HEK293T (cell line): ENCODE results near the gene RAB44.

Experiments used
- CTCF ChIA-PET: fragments of 350-600 bp; formaldehyde crosslinking; extraction: SDS; loops from one replicate; lab custom pipeline; 2021; ENCODE audit warnings: antibody characterized with exemption, inconsistent platforms; lab: Yijun Ruan, JAX
- POLR2A ChIA-PET: fragments of 350-600 bp; formaldehyde crosslinking; extraction: SDS; loops from one replicate; lab custom pipeline; 2020; ENCODE audit warnings: antibody characterized with exemption, inconsistent platforms; lab: Yijun Ruan, JAX
- DNase-seq: peaks from one replicate; pipeline ENCODE4 v3.0.0; 2012; ENCODE audit warnings: mixed read lengths; ENCODE audit errors: extremely low spot score
- ARNT ChIP-seq: fragments of 450-650 bp; IDR thresholded peaks from 2 replicates; pipeline ENCODE4 v1.6.1; 2017; ENCODE audit warnings: mild to moderate bottlenecking
- BHLHE40 ChIP-seq: fragments of 450-650 bp; IDR thresholded peaks from 2 replicates; pipeline ENCODE4 v1.6.1; 2016; ENCODE audit warnings: mild to moderate bottlenecking, moderate library complexity, borderline replicate concordance
- CTBP1 ChIP-seq: fragments of 450-650 bp; IDR thresholded peaks from 2 replicates; pipeline ENCODE4 v1.6.1; 2016; ENCODE audit warnings: borderline replicate concordance
- ELF4 ChIP-seq: fragments of 450-650 bp; IDR thresholded peaks from 2 replicates; pipeline ENCODE4 v1.6.1; 2017; ENCODE audit warnings: antibody characterized with exemption
- FOXA1 ChIP-seq: fragments of 450-650 bp; IDR thresholded peaks from 2 replicates; pipeline ENCODE4 v1.6.1; 2016; ENCODE audit warnings: mild to moderate bottlenecking
- FOXK2 ChIP-seq: fragments of 450-650 bp; IDR thresholded peaks from 2 replicates; pipeline ENCODE4 v1.6.1; 2016; ENCODE audit warnings: mild to moderate bottlenecking
- FOXM1 ChIP-seq: fragments of 450-650 bp; IDR thresholded peaks from 2 replicates; pipeline ENCODE4 v1.6.1; 2017; ENCODE audit warnings: mild to moderate bottlenecking, borderline replicate concordance
- HDGF ChIP-seq: fragments of 450-650 bp; IDR thresholded peaks from 2 replicates; pipeline ENCODE4 v1.6.1; 2017; ENCODE audit warnings: antibody characterized with exemption, borderline replicate concordance
- L3MBTL2 ChIP-seq: fragments of 450-650 bp; conservative IDR thresholded peaks from 2 replicates; pipeline ENCODE4 v1.6.1; 2016; ENCODE audit warnings: mild to moderate bottlenecking
- LEF1 ChIP-seq: fragments of 450-650 bp; IDR thresholded peaks from 2 replicates; pipeline ENCODE4 v1.6.1; 2017; ENCODE audit warnings: mild to moderate bottlenecking, borderline replicate concordance
- NFRKB ChIP-seq: fragments of 450-650 bp; IDR thresholded peaks from 2 replicates; pipeline ENCODE4 v1.6.1; 2016; ENCODE audit warnings: mild to moderate bottlenecking, moderate library complexity
- SP1 ChIP-seq: fragments of 450-650 bp; IDR thresholded peaks from 2 replicates; pipeline ENCODE4 v1.6.1; 2017
- SUZ12 ChIP-seq: fragments of 450-650 bp; IDR thresholded peaks from 2 replicates; pipeline ENCODE4 v1.6.1; 2016; ENCODE audit warnings: mild to moderate bottlenecking
- TARDBP ChIP-seq: fragments of 450-650 bp; IDR thresholded peaks from 2 replicates; pipeline ENCODE4 v1.6.1; 2016
- ZNF384 ChIP-seq: fragments of 450-650 bp; IDR thresholded peaks from 2 replicates; pipeline ENCODE4 v1.6.1; 2016
- TF ChIP-seq, protein P1 (sequence below): fragments of 450-650 bp; IDR thresholded peaks from 2 replicates; pipeline ENCODE4 v1.6.1; 2016

The RAB44 gene

DNA sequence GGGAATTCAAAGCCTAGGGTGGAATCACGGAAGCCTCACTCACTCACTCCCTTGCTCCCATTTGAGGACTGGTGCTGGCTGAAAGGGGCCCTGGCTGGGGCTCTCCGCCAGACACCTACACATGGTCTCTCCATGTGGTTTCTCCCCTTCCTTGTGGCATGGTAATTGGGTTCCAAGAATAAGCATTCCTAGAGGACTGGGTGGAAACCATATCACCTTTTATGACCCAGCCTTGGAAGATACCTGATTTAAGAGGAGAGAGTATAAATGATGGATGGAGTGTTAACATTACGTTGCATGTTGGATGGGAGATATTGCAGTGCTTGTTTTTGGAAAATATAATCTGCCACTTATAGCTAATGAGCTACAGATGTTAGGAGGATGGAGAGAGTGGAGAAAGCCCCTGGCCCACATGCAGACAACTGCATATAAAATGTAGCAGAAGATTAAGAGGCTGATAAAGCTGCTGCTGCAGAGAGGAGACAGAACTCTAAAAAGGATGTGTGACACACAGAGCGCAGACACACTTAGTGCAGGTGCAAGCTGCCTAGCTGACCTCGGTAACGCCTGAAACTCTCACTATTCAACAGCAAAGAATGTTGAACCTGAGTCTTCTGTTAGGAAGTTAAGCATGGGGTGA is 42.4 kb upstream of the RAB44 start:
- no peak for TF ChIP-seq HDGF
- no peak for TF ChIP-seq LEF1
- no peak for TF ChIP-seq ELF4
- no peak for TF ChIP-seq NFRKB
- no peak for DNase-seq
- ChIA-PET POLR2A (interaction anchor here (1.5 kb wide), 1 partner anchor 25 kb away, joined by 7 read pairs; no protein-coding TSS in a partner anchor), CTCF (interaction anchor here (0.6 kb wide), 1 partner anchor 294 kb away, joined by 4 read pairs; no protein-coding TSS in a partner anchor)

DNA sequence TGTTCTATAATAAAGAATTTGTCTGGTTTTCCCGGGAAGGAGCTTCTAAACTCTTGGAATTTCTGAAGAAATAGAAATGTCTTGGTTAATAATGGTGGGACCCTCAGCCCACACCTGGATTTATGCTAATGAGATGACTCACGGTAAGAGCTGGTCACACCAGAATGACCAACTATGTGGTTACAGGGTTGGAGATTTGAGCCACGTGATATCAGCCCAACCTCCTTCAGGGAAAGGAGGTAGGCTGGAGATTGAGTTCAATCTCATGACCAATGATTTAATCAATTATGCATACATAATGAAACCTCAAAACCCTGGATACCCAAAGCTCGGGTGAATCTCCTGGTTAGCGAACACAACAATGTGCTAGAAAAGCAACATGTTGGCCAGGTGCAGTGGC is 41.2 kb upstream of the RAB44 start:
- CTCF ChIA-PET: interaction anchor here (0.6 kb wide), 1 partner anchor 689 kb away, joined by 3 read pairs; no protein-coding TSS in a partner anchor
- POLR2A ChIA-PET: no interaction called here
- DNase-seq: no peak
- TF ChIP-seq, protein P1, sequence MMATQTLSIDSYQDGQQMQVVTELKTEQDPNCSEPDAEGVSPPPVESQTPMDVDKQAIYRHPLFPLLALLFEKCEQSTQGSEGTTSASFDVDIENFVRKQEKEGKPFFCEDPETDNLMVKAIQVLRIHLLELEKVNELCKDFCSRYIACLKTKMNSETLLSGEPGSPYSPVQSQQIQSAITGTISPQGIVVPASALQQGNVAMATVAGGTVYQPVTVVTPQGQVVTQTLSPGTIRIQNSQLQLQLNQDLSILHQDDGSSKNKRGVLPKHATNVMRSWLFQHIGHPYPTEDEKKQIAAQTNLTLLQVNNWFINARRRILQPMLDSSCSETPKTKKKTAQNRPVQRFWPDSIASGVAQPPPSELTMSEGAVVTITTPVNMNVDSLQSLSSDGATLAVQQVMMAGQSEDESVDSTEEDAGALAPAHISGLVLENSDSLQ: no peak
- TF ChIP-seq ZNF384 (no peak), SUZ12 (no peak), FOXA1 (no peak), ARNT (no peak), LEF1 (no peak), L3MBTL2 (no peak), SP1 (no peak), BHLHE40 (no peak), TARDBP (no peak), HDGF (no peak), FOXK2 (no peak), FOXM1 (no peak), ELF4 (no peak), CTBP1 (no peak), NFRKB (no peak)

DNA sequence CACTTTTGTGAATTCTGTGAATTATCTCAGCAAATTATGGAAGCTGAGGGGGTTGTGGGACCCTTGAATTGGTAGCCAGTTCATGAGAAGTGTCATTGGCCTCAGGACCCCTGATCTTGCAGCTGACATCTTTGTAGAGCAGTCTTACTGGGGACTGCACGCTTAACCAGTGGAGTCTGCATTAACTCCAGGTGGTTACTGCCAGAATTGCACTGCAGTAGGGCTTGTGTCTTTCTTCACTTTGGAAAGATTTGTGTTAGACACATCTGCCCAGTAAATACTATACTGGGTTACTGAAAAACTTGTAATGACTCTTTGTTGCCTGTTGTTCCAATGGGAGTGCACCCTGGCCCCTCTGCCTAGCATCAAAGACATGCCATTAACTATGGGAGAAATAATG is 40.4 kb upstream of the RAB44 start:
- TF ChIP-seq ZNF384 (no peak), ELF4 (no peak), SUZ12 (no peak)
- POLR2A ChIA-PET: interaction anchor here (1.3 to 2.2 kb wide), 2 partner anchors 10 to 21 kb away, joined by 3 to 7 read pairs; partner anchors contain the start of gene CDKN1A
- DNase-seq: no peak
- CTCF ChIA-PET: no interaction called here

DNA sequence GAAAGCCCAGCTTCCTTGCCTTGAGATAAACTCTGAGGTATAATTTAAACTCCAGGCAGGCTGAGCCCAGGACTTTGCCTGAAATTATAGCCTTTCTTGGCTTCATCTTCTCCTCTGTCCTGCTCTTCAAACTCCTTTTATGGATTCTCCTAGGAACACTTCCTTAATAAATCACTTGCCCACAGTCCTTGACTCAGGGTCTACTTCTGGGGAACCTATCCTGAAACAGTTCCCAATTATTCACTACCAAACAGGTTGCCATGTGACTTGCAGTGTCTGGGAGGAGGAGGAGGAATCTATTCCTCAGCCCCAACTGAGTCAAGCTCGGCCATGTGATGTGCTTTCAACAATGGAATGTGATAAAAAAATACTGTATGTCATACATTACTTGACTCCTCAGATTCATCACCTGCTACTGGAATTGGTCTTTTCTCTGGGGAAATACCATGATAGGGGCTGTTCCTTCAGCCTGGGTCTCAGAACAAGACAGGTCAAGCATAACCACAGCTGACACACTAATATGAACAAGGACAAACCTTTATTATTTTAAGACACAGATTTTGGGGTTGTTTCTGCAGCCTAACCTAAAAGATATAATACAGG is 39.6 kb upstream of the RAB44 start:
- no peak for DNase-seq
- CTCF ChIA-PET: interaction anchor here (1.2 kb wide), 1 partner anchor 14 kb away, joined by 4 read pairs; no protein-coding TSS in a partner anchor

DNA sequence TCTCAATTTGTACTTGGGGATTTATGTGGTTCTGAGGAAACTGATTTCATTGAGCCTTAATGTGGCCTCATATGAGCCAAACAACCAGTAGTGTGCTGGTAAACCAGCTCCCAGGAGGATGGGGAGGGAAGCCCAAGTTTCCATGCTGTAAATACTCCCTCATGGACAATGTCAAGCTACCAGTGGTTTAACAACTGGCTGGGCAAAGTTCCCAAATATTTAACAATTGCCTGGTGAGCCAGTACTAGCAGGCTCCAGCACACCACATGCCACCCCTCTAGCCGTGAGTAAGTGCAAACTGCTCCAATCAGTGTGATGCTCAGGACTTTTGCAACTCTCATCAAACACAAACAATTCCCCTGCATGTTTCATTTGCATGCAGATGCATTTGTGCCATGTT is 38.4 kb upstream of the RAB44 start:
- no peak for TF ChIP-seq FOXK2
- no peak for TF ChIP-seq BHLHE40
- no peak for TF ChIP-seq SP1
- no peak for TF ChIP-seq TARDBP
- no peak for DNase-seq
- CTCF ChIA-PET: no interaction called here

More for the DNA sequence above, 39.6 kb upstream of the RAB44 start:
- POLR2A ChIA-PET: interaction anchor here (1.3 to 2.2 kb wide), 2 partner anchors 9 to 20 kb away, joined by 3 to 7 read pairs; partner anchors contain the start of gene CDKN1A
- TF ChIP-seq CTBP1 (no peak), FOXA1 (no peak), TARDBP (no peak), HDGF (no peak), FOXK2 (no peak), SP1 (no peak)

DNA sequence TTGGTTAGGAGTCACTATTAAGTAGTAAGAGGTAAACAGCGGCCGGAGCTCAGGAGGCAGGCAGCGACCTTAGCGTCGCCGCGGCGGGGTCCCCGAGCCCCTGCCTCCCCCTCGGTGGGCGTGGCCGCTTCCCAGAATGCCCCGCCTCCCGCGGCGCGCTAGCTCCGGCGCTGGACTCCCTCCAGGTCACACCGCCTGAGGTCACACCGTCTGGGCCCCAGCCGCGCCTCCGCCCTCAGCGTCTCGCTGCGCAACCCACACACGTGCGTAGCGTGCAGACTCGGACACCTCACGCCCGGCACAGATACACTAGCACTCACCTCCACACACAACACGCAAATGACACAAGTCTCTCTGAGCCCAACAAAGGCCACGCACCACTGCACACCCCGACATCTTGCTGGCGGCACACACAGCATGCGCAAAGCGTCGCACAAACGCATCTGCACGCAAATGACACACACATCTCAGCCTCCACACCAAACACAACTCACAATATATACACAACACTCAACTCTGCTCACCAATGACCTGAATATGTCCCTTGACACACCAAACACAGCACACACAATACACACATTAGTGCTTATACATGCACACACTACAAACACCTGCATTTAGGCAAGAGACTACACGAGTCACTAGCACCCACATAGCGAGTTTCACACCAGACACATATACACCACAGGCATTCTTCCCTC is 36.7 kb upstream of the RAB44 start:
- CTCF ChIA-PET: no interaction called here

More for the DNA sequence above, 38.4 kb upstream of the RAB44 start:
- POLR2A ChIA-PET: no interaction called here

More for the DNA sequence above, 36.7 kb upstream of the RAB44 start:
- no peak for DNase-seq
- POLR2A ChIA-PET: interaction anchor here (1.3 kb wide), 1 partner anchor 29 kb away, joined by 4 read pairs; no protein-coding TSS in a partner anchor
- no peak for TF ChIP-seq LEF1
- no peak for TF ChIP-seq BHLHE40
- TF ChIP-seq ZNF384: no peak
- no peak for TF ChIP-seq NFRKB
- TF ChIP-seq SP1: no peak
- no peak for TF ChIP-seq FOXA1
- TF ChIP-seq, protein P1: no peak
- no peak for TF ChIP-seq ELF4
- no peak for TF ChIP-seq FOXM1
- TF ChIP-seq HDGF: no peak
- no peak for TF ChIP-seq SUZ12
- no peak for TF ChIP-seq FOXK2
- no peak for TF ChIP-seq TARDBP
- no peak for TF ChIP-seq L3MBTL2
